HepG2 (cell line): ENCODE data around the gene OR2B2. TPM values are rescaled to one million over a fixed set of nuclear protein-coding genes. Genes with fewer than 3 reads are reported as not detected.

Experiments
- AHR ChIP-seq: IDR thresholded peaks from 2 replicates; pipeline ENCODE4 v1.6.1; 2018; ENCODE audit warnings: missing genetic modification reagents, missing compliant biosample characterization
- BRCA1 ChIP-seq: sonication (generic); formaldehyde crosslinking; IDR thresholded peaks from 2 replicates; pipeline ENCODE4 v1.4.0; 2020; ENCODE audit warnings: missing genetic modification reagents
- EHMT2 ChIP-seq: fragments of 200-600 bp; sonication (generic); IDR thresholded peaks from 2 replicates; pipeline ENCODE4 v1.7.0; 2017; ENCODE audit warnings: antibody characterized with exemption, low read depth, low read length, borderline replicate concordance
- EZH2 ChIP-seq: conservative IDR thresholded peaks from 2 replicates; pipeline ENCODE4 v1.6.1; 2012; ENCODE audit warnings: mild to moderate bottlenecking, low read depth, low read length, moderate library complexity
- GPBP1L1 ChIP-seq: sonication (generic); formaldehyde crosslinking; IDR thresholded peaks from 2 replicates; pipeline ENCODE4 v1.5.0; 2020; ENCODE audit warnings: mild to moderate bottlenecking, missing genetic modification reagents
- HNRNPK ChIP-seq: fragments of 200-400 bp; formaldehyde crosslinking; IDR thresholded peaks from 2 replicates; pipeline ENCODE4 v1.6.1; 2018; ENCODE audit warnings: low read length, low read depth, moderate library complexity, mild to moderate bottlenecking; ENCODE audit not compliant: poor library complexity, severe bottlenecking
- KDM6A ChIP-seq: IDR thresholded peaks from 2 replicates; pipeline ENCODE4 v1.6.1; 2016; ENCODE audit warnings: low read depth
- MAF1 ChIP-seq: sonication (generic); formaldehyde crosslinking; IDR thresholded peaks from 2 replicates; pipeline ENCODE4 v1.5.0; 2020; ENCODE audit warnings: missing genetic modification reagents, borderline replicate concordance
- MATR3 ChIP-seq: sonication (generic); formaldehyde crosslinking; IDR thresholded peaks from 2 replicates; pipeline ENCODE4 v1.4.0; 2020; ENCODE audit warnings: missing genetic modification reagents
- NFATC3 ChIP-seq: sonication (generic); formaldehyde crosslinking; IDR thresholded peaks from 2 replicates; pipeline ENCODE4 v1.5.1; 2020; ENCODE audit warnings: mild to moderate bottlenecking, missing genetic modification reagents
- NFKB2 ChIP-seq: sonication (generic); formaldehyde crosslinking; IDR thresholded peaks from 2 replicates; pipeline ENCODE4 v1.4.0; 2020; ENCODE audit warnings: missing genetic modification reagents, borderline replicate concordance
- PAXIP1 ChIP-seq: sonication (generic); formaldehyde crosslinking; conservative IDR thresholded peaks from 2 replicates; pipeline ENCODE4 v1.4.0; 2020; ENCODE audit warnings: mild to moderate bottlenecking, missing genetic modification reagents, moderate library complexity
- PITX1 ChIP-seq: sonication (generic); formaldehyde crosslinking; IDR thresholded peaks from 2 replicates; pipeline ENCODE4 v1.5.1; 2020; ENCODE audit warnings: mild to moderate bottlenecking, missing genetic modification reagents
- SKI ChIP-seq: fragments of 450-650 bp; IDR thresholded peaks from one replicate; pipeline ENCODE4 v1.6.1; 2018; ENCODE audit warnings: mild to moderate bottlenecking; ENCODE audit not compliant: partially characterized antibody
- TAF15 ChIP-seq: fragments of 200-400 bp; formaldehyde crosslinking; IDR thresholded peaks from one replicate; pipeline ENCODE4 v1.6.1; 2018; ENCODE audit warnings: mild to moderate bottlenecking, low read depth, low read length; ENCODE audit not compliant: poor library complexity, severe bottlenecking
- ZBTB3 ChIP-seq: sonication (generic); formaldehyde crosslinking; IDR thresholded peaks from 2 replicates; pipeline ENCODE4 v1.4.0; 2020; ENCODE audit warnings: low read depth, mild to moderate bottlenecking, moderate library complexity, missing genetic modification reagents, borderline replicate concordance
- ZNF101 ChIP-seq: sonication (generic); formaldehyde crosslinking; IDR thresholded peaks from 2 replicates; pipeline ENCODE4 v1.4.0; 2020; ENCODE audit warnings: mild to moderate bottlenecking, low read depth, missing genetic modification reagents, borderline replicate concordance
- ZNF737 ChIP-seq: sonication (generic); formaldehyde crosslinking; IDR thresholded peaks from 2 replicates; pipeline ENCODE4 v1.5.0; 2020; ENCODE audit warnings: missing genetic modification reagents, mild to moderate bottlenecking, borderline replicate concordance
- polyA plus RNA-seq, 8 experiments: library from polyadenylated mRNA; depleted of rRNA in 3 of 8; stranded (reverse) in 7 of 8; unstranded in 1 of 8; fragments of >200 nt; fragmentation: Illumina TruSeq in 4 of 8; extraction: Trizol in 4 of 8; gene quantifications; 2 replicates each; pipeline versions ENCODE4 v1.2.1 to v1.2.3, GENCODE V29; 2011 to 2016; ENCODE audit warnings: low read depth in 4 of 8, missing spikeins in 1 of 8, mixed read lengths in 1 of 8; ENCODE audit not compliant: insufficient read depth in 1 of 8
- total RNA-seq, 5 experiments: library from RNA; depleted of rRNA; stranded (reverse); fragments of >200 nt; fragmentation: Illumina TruSeq; extraction: Trizol; gene quantifications; 2 replicates each; pipeline ENCODE4 v1.2.3, GENCODE V29; 2016; ENCODE audit warnings: low read depth in 1 of 5
- TF ChIP-seq, protein P1 (sequence below): sonication (generic); formaldehyde crosslinking; IDR thresholded peaks from 2 replicates; pipeline ENCODE4 v1.4.0; 2020; ENCODE audit warnings: mild to moderate bottlenecking, missing genetic modification reagents
- TF ChIP-seq, protein P2 (sequence below): sonication (generic); formaldehyde crosslinking; IDR thresholded peaks from 2 replicates; pipeline ENCODE4 v1.5.0; 2020; ENCODE audit warnings: missing genetic modification reagents, mild to moderate bottlenecking, borderline replicate concordance

OR2B2 gene
- total and polyA plus RNA-seq, 2 of the 13 experiments (the other 11 are each of a cell fraction or from before 2014, with no cell fraction given): not detected

DNA sequence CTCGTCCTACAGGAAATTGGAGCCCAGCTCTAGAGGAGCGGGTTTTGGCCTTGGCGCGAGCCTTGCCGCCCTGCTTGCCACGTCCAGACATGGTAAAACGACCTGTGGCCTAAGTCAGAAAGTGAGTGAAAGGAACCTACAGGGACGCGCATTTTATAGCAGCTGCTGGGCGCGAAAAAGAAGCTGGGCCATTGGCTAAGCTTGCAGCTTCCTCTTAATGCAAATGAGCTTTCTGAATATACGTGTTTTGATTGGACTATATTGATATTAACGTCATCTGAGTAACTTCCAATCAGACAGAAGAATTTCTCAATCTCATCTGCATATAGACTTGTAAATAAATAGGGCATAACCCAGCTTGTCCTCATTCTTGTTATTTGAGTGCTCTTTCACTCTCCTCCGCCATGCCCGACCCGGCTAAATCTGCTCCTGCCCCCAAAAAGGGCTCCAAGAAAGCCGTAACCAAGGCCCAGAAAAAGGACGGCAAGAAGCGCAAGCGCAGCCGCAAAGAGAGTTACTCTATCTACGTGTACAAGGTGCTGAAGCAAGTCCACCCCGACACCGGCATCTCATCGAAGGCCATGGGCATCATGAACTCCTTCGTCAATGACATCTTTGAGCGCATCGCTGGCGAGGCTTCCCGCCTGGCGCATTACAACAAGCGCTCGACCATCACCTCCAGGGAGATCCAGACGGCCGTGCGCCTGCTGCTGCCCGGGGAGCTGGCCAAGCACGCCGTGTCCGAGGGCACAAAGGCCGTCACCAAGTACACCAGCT is 18.9 kb downstream of the OR2B2 start (continued):
- TF ChIP-seq NFATC3 (CRISPR knock-in tag) (no peak), ZNF737 (CRISPR knock-in tag) (peak; percentile 25; the same call in 1 of the 2 replicates), TAF15 (peak; percentile 84), KDM6A (CRISPR knock-in tag) (no peak), SKI (peak; percentile 53), PAXIP1 (CRISPR knock-in tag) (no peak), ZBTB3 (CRISPR knock-in tag) (no peak; the same call in 1 of the 2 replicates), AHR (CRISPR knock-in tag) (peak; percentile 52; the same call in 1 of the 2 replicates), HNRNPK (no peak), BRCA1 (CRISPR knock-in tag) (no peak), MATR3 (CRISPR knock-in tag) (no peak), PITX1 (CRISPR knock-in tag) (peak; percentile 82; the same call in 1 of the 2 replicates), EZH2 (no peak), MAF1 (no peak), GPBP1L1 (CRISPR knock-in tag) (no peak), NFKB2 (peak; percentile 94; the same call in 1 of the 2 replicates), EHMT2 (no peak), ZNF101 (no peak)
- TF ChIP-seq, protein P1, sequence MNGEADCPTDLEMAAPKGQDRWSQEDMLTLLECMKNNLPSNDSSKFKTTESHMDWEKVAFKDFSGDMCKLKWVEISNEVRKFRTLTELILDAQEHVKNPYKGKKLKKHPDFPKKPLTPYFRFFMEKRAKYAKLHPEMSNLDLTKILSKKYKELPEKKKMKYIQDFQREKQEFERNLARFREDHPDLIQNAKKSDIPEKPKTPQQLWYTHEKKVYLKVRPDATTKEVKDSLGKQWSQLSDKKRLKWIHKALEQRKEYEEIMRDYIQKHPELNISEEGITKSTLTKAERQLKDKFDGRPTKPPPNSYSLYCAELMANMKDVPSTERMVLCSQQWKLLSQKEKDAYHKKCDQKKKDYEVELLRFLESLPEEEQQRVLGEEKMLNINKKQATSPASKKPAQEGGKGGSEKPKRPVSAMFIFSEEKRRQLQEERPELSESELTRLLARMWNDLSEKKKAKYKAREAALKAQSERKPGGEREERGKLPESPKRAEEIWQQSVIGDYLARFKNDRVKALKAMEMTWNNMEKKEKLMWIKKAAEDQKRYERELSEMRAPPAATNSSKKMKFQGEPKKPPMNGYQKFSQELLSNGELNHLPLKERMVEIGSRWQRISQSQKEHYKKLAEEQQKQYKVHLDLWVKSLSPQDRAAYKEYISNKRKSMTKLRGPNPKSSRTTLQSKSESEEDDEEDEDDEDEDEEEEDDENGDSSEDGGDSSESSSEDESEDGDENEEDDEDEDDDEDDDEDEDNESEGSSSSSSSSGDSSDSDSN: peak; percentile 99
- TF ChIP-seq, protein P2, sequence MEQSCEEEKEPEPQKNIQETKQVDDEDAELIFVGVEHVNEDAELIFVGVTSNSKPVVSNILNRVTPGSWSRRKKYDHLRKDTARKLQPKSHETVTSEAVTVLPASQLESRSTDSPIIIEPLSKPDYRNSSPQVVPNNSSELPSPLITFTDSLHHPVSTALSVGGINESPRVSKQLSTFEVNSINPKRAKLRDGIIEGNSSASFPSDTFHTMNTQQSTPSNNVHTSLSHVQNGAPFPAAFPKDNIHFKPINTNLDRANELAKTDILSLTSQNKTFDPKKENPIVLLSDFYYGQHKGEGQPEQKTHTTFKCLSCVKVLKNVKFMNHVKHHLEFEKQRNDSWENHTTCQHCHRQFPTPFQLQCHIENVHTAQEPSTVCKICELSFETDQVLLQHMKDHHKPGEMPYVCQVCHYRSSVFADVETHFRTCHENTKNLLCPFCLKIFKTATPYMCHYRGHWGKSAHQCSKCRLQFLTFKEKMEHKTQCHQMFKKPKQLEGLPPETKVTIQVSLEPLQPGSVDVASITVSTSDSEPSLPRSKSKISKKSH (CRISPR knock-in tag): peak; percentile 69; the same call in 1 of the 2 replicates
